GM12878 (cell line): Measurements from ENCODE around the gene ZSWIM6. TPM values are rescaled to one million over a fixed set of nuclear protein-coding genes. Genes with fewer than 3 reads are reported as not detected.

Source experiments
- ATAC-seq: fragments of 200-7000 bp; cut with Tn5 transposase; 3 replicates; pipeline ENCODE4 v1.9.1; 2020; ENCODE audit warnings: mild to moderate bottlenecking, moderate library complexity
- BruUV-seq: library from RNA; stranded (reverse); fragments of 400-500 nt; replicated peaks from 2 replicates; lab custom pipeline; 2021; lab: Mats Ljungman, UMichigan
- CTCF ChIA-PET: fragments of 300-600 bp; sonication (Branson Sonifier 250); formaldehyde crosslinking; extraction: SDS; loops from one replicate; lab custom pipeline; 2021; ENCODE audit warnings: inconsistent platforms; lab: Yijun Ruan, JAX
- POLR2A ChIA-PET: fragments of 350-600 bp; formaldehyde crosslinking; extraction: SDS; loops from one replicate; lab custom pipeline; 2021; ENCODE audit warnings: inconsistent platforms; lab: Charles Lee
- RAD21 ChIA-PET: fragments of 300-600 bp; sonication (Branson Sonifier 250); formaldehyde crosslinking; loops from one replicate; lab custom pipeline; 2023; ENCODE audit warnings: antibody characterized with exemption; ENCODE audit not compliant: unreplicated experiment; lab: Charles Lee
- SMC1A ChIA-PET: fragments of 300-600 bp; sonication (Branson Sonifier 250); formaldehyde crosslinking; loops from one replicate; lab custom pipeline; 2023; ENCODE audit not compliant: unreplicated experiment, uncharacterized antibody; lab: Charles Lee
- DNase-seq: peaks from one replicate; pipeline ENCODE4 v3.0.0-alpha.2; 2011; ENCODE audit warnings: low read depth, low spot score
- FAIRE-seq: peaks from 3 replicates; lab custom pipeline; 2011; peaks lifted over from hg19 to GRCh38; lab: Jason Lieb, UNC
- H2AFZ ChIP-seq: 2 replicates; pipeline ENCODE4 v1.6.0; 2011; ENCODE audit warnings: low read depth, low read length, control low read depth; ENCODE audit not compliant: control insufficient read depth
- H3K27ac ChIP-seq: 2 replicates; pipeline ENCODE4 v1.5.1; 2011; ENCODE audit warnings: control low read depth; ENCODE audit not compliant: control insufficient read depth, insufficient read depth
- H3K27me3 ChIP-seq, 2 experiments: replicated peaks in 1 of 2; 2 replicates each; pipeline versions ENCODE4 v1.6.0 to v1.6.1; 2011; ENCODE audit warnings: low read length in 1 of 2; ENCODE audit not compliant: control insufficient read depth in 2 of 2, insufficient read depth in 2 of 2
- H3K36me3 ChIP-seq, 2 experiments: 2 replicates each; pipeline ENCODE4 v1.5.1; 2011; ENCODE audit warnings: low read length in 1 of 2; ENCODE audit not compliant: control insufficient read depth in 2 of 2, insufficient read depth in 2 of 2
- H3K4me1 ChIP-seq: 2 replicates; pipeline ENCODE4 v1.6.1; 2011; ENCODE audit warnings: mild to moderate bottlenecking, low read length, moderate library complexity, mixed read lengths; ENCODE audit not compliant: control insufficient read depth, insufficient read depth
- H3K4me2 ChIP-seq: 2 replicates; pipeline ENCODE4 v1.6.0; 2011; ENCODE audit warnings: control low read depth; ENCODE audit not compliant: control insufficient read depth, insufficient read depth
- H3K4me3 ChIP-seq: fragments of 200-600 bp; sonication (generic); 2 replicates; pipeline ENCODE4 v1.5.1; 2016
- H3K79me2 ChIP-seq: 2 replicates; pipeline ENCODE4 v1.6.0; 2011; ENCODE audit warnings: low read length; ENCODE audit not compliant: control insufficient read depth, insufficient read depth
- H3K9ac ChIP-seq: 2 replicates; pipeline ENCODE4 v1.8.0; 2011; ENCODE audit warnings: low read length, control low read depth, mixed read lengths; ENCODE audit not compliant: control insufficient read depth, insufficient read depth
- H3K9me3 ChIP-seq: replicated peaks from 3 replicates; pipeline ENCODE4 v1.5.1; 2011; ENCODE audit warnings: mild to moderate bottlenecking, low read length; ENCODE audit not compliant: control insufficient read depth, insufficient read depth
- H4K20me1 ChIP-seq: 2 replicates; pipeline ENCODE4 v1.6.0; 2011; ENCODE audit not compliant: control insufficient read depth, insufficient read depth
- CEBPZ ChIP-seq: fragments of 150-350 bp; IDR thresholded peaks from 2 replicates; pipeline ENCODE4 v1.6.1; 2016; ENCODE audit warnings: low read depth, low read length
- WGBS: methylation state at CpG from one replicate; pipeline ENCODE4 v1.1.6; 2016; ENCODE audit warnings: low lambda C conversion rate; ENCODE audit not compliant: insufficient replicate concordance, insufficient coverage; ENCODE audit errors: missing lambda C conversion rate; 5-methylcytosine and 5-hydroxymethylcytosine counted together
- in situ Hi-C: fragments of 300-500 bp; cut with MboI; formaldehyde crosslinking; loops from 9 replicates; pipeline ENCODE4 v1.14.3; 2018; ENCODE audit warnings: mixed read lengths
- intact Hi-C: fragments of 100-400 bp; cut with micrococcal nuclease; formaldehyde crosslinking; loops from one replicate; pipeline ENCODE4 v1.14.2; 2022; ENCODE audit not compliant: unreplicated experiment
- polyA plus RNA-seq, 11 experiments: library from polyadenylated mRNA; depleted of rRNA in 4 of 11; unstranded in 6 of 11; stranded (reverse) in 5 of 11; fragments of >200 nt; fragmentation: Nextera tagmentation in 4 of 11; fragmentation: Illumina TruSeq in 1 of 11; extraction: Ambion mirVana in 4 of 11; extraction: Trizol in 1 of 11; gene quantifications; 1 replicate in 1 of 11; 2 replicates in 10 of 11; pipeline versions ENCODE4 v1.2.1 to v1.2.3, GENCODE V29; 2011 to 2016; ENCODE audit warnings: inconsistent platforms in 2 of 11, missing spikeins in 2 of 11, low read depth in 1 of 11
- total RNA-seq, 4 experiments: library from RNA; depleted of rRNA in 3 of 4; stranded (reverse); fragments of >200 nt in 3 of 4; fragmentation: Illumina TruSeq in 1 of 4; extraction: Trizol in 1 of 4; gene quantifications; 2 replicates each; pipeline versions ENCODE4 v1.2.1 to v1.2.3, GENCODE V29; 2013 to 2021

Gene ZSWIM6
- total and polyA plus RNA-seq, 10 of the 15 experiments (the other 5 are each of a cell fraction or from before 2014, with no cell fraction given) = 0.53 to 6.2 (median 3.4) TPM

- no peak for DNase-seq
- SMC1A ChIA-PET = interaction anchor here (0.6 to 1.3 kb wide), 3 partner anchors 9 to 32 kb away, joined by 3 to 4 read pairs (median 3); no protein-coding TSS in a partner anchor
- in situ Hi-C loops = loop anchor here (10.0 kb wide), 1 partner anchor 158 kb away; the partner anchor contains the start of gene SMIM15
Measured at GRCh38 chr5:61322738-61323725, 9.0 kb upstream of the ZSWIM6 start.

More at GRCh38 chr5:61322738-61323725, 9.0 kb upstream of the ZSWIM6 start:
- ATAC-seq (no peak), FAIRE-seq (no peak)
- Histone ChIP-seq H3K9ac (no peak overlapping the region), H3K9me3 (no peaks in the 10 kb centered on the region; the same call in 1 of the 3 replicates), H3K4me3 (no peak overlapping the region), H3K27me3 (0 out of 4 replicates have a peak, but pooled peaks cover 0 to 3% of the 10 kb centered on the region in 2 experiments), H3K79me2 (no peaks in the 10 kb centered on the region), H2AFZ (no peak overlapping the region), H3K4me2 (no peak overlapping the region), H4K20me1 (no peaks in the 10 kb centered on the region), H3K36me3 (no peaks in the 10 kb centered on the region), H3K4me1 (peaks cover 33% of the 10 kb centered on the region), H3K27ac (no peak overlapping the region)
- 62% methylated on average over 4 of the region's 4 CpGs for WGBS
- CTCF ChIA-PET = interaction anchor here (1.0 to 3.1 kb wide), 4 partner anchors 8 to 335 kb away, joined by 3 to 16 read pairs (median 3); no protein-coding TSS in a partner anchor
- intact Hi-C loops = no loop called here
- RAD21 ChIA-PET = interaction anchor here (0.9 to 1.3 kb wide), 3 partner anchors 8 to 122 kb away, joined by 3 to 6 read pairs (median 3); no protein-coding TSS in a partner anchor
- no TSS peak for BruUV-seq
- POLR2A ChIA-PET = interaction anchor here (4.0 kb wide), 1 partner anchor 8 kb away, joined by 20 read pairs; no protein-coding TSS in a partner anchor
- TF ChIP-seq CEBPZ = no peak
